H7 (cell line): Measurements from ENCODE around the gene SYNGR3. TPM values are rescaled to one million over a fixed set of nuclear protein-coding genes. Genes with fewer than 3 reads are reported as not detected.
A peak's percentile ranks its signal among the peaks of the same experiment; 100 is the strongest.

Experiments
- DNase-seq: peaks from one replicate; pipeline ENCODE4 v3.0.0; 2012
- H3K27me3 ChIP-seq: 2 replicates; pipeline ENCODE4 v1.6.0; 2011; ENCODE audit warnings: mild to moderate bottlenecking, low read length; ENCODE audit not compliant: control insufficient read depth, insufficient read depth
- H3K36me3 ChIP-seq: replicated peaks from 2 replicates; pipeline ENCODE4 v1.5.1; 2011; ENCODE audit warnings: low read length; ENCODE audit not compliant: control insufficient read depth, insufficient read depth
- H3K4me3 ChIP-seq: 2 replicates; pipeline ENCODE4 v1.5.1; 2011; ENCODE audit warnings: low read depth, mild to moderate bottlenecking, control low read depth, low read length, moderate library complexity; ENCODE audit not compliant: insufficient read depth
- total RNA-seq: library from RNA; depleted of rRNA; stranded (reverse); fragments of >200 nt; shearing (Covaris generic); gene quantifications from 2 replicates; pipeline ENCODE4 v1.2.3, GENCODE V29; 2014

Gene SYNGR3
- total RNA-seq, 1 experiment from 2014 or later, result 38.6 TPM

GRCh38 chr16:1965396-1966001 lies 24.3 kb upstream of the SYNGR3 start:
- no peak for DNase-seq
- peak overlapping the region; percentile 97 for H3K4me3 ChIP-seq

GRCh38 chr16:1966460-1966859 lies 23.3 kb upstream of the SYNGR3 start, which contains the start of gene RNF151:
TSS of gene RNF151 (plus strand) at chr16:1966856. CDS start at chr16:1966882, 26 bp downstream.
- DNase-seq, result no peak
- no peaks in the 10 kb centered on the region for H3K27me3 ChIP-seq
- H3K4me3 ChIP-seq, result peak within 1 kb of the TSS; percentile 97
- peaks cover 21% of the 10 kb centered on the region for H3K36me3 ChIP-seq

More at GRCh38 chr16:1965396-1966001, 24.3 kb upstream of the SYNGR3 start:
- H3K36me3 ChIP-seq, result peaks cover 23% of the 10 kb centered on the region
- H3K27me3 ChIP-seq, result no peaks in the 10 kb centered on the region

DNA sequence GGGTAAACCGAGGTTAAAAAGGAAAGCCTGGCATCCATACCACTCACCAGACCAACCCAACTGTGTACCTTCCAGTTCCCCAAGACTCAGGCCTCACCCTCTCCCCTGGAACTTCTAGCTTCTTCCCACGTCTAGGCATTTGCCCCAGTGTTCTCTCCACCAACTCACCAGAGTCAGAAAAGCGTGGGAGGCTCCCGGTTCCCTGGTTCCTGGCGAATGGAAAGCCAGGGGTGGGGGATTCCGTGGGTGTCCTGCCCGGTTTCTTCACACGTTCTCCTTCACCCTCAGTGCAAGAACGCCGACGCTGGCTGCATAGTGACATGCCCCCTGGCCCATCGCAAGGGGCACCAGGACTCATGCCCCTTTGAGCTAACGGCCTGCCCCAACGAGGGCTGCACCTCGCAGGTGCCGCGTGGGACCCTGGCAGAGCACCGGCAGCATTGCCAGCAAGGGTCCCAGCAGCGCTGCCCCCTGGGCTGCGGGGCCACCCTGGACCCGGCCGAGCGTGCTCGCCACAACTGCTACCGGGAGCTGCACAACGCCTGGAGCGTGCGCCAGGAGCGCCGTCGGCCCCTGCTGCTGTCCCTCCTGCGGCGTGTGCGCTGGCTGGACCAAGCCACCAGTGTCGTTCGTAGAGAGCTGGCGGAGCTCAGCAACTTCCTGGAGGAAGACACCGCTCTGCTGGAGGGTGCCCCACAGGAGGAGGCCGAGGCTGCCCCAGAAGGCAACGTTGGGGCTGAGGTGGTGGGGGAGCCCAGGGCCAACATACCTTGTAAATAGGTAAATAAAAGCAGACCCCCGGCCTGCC lies 21.4 kb upstream of the SYNGR3 start:
- H3K36me3 ChIP-seq, result peaks cover 7% of the 10 kb centered on the region
- H3K4me3 ChIP-seq, result no peak overlapping the region
- DNase-seq, result no peak
- H3K27me3 ChIP-seq, result no peaks in the 10 kb centered on the region

DNA sequence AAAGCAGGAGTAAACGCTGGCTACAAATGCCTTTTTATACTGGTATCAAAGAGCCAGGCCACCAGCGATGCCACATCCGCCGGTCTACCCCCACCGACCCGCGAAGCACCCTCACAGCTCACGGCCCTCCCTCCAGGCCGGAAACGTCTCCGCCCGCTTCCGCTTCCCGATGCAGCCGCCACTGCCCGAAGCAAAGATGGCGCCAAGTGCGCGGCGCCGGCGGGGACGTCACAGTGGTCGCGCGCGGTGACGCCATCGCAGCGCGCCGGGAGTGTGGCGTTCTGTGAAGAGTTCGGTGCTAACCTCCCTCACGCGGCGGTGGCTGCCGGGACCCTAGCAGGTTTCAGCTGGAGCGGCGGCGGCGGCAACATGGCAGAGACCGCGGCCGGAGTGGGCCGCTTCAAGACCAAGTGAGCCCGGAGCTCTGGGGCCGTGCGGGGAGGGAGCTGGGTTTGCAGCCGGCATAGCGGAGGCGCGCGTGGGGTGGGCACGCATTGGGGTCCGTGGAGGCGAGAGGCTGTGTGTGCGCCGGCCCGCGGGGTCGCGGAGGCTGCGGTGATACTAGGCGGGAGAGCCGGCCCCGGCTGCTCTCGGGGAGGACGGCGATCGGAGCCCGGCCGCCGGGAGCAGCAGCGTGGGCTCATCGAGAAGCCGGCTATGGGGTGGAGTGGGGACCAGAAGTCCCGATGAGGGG lies 17.8 kb upstream of the SYNGR3 start, which contains the start of gene TBL3:
TBL3 (plus strand) TSS at position 258 of the 694 bp plus-strand sequence; CDS start at position 370, 112 bp downstream.
- DNase-seq, result peak; percentile 99
- Histone ChIP-seq H3K27me3 (no peaks in the 10 kb centered on the region), H3K4me3 (peak within 1 kb of the TSS; percentile 97), H3K36me3 (peaks cover 8% of the 10 kb centered on the region)

GRCh38 chr16:1972490-1972877 lies 17.3 kb upstream of the SYNGR3 start:
- peaks cover 9% of the 10 kb centered on the region for H3K36me3 ChIP-seq
- peak; percentile 88 for DNase-seq
- H3K27me3 ChIP-seq, result no peaks in the 10 kb centered on the region
- H3K4me3 ChIP-seq, result peak overlapping the region; percentile 97

- Histone ChIP-seq H3K27me3 (no peaks in the 10 kb centered on the region), H3K36me3 (peaks cover 9% of the 10 kb centered on the region), H3K4me3 (no peak overlapping the region)
- no peak for DNase-seq
These were observed 16.2 kb upstream of the SYNGR3 start for GRCh38 chr16:1973461-1974156.

- peaks cover 2% of the 10 kb centered on the region; the same call in 1 of the 2 replicates for H3K27me3 ChIP-seq
- peaks cover 9% of the 10 kb centered on the region for H3K36me3 ChIP-seq
- H3K4me3 ChIP-seq, result no peak overlapping the region
- DNase-seq, result no peak
These were observed 15.4 kb upstream of the SYNGR3 start for GRCh38 chr16:1974157-1975070.

- Histone ChIP-seq H3K27me3 (peaks cover 14% of the 10 kb centered on the region), H3K36me3 (peaks cover 9% of the 10 kb centered on the region), H3K4me3 (no peak overlapping the region)
- DNase-seq, result no peak
These were observed 14.1 kb upstream of the SYNGR3 start for GRCh38 chr16:1975432-1976215.

- DNase-seq, result no peak
- H3K4me3 ChIP-seq, result no peak overlapping the region
- H3K27me3 ChIP-seq, result peaks cover 20% of the 10 kb centered on the region
- peaks cover 9% of the 10 kb centered on the region for H3K36me3 ChIP-seq
These were observed 13.6 kb upstream of the SYNGR3 start for GRCh38 chr16:1976216-1976520.

GRCh38 chr16:1976951-1977874 lies 12.6 kb upstream of the SYNGR3 start:
- peaks cover 30% of the 10 kb centered on the region for H3K27me3 ChIP-seq
- no peak overlapping the region for H3K4me3 ChIP-seq
- no peak for DNase-seq

DNA sequence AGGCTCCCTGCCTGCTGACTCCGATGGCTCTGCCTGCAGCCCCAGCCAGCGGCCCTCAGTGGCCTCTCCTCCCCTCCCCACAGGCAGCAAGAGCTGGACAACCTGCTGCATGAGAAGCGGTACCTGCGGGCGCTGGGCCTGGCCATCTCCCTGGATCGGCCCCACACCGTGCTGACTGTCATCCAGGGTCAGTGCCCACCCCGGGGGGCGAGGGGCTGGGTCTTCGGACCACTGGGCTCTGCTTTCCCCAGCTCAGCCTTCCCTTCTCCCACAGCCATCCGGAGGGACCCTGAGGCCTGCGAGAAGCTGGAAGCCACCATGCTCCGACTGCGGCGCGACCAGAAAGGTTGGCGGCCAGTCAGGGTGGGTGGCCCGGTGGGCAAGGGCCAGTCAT lies 11.9 kb upstream of the SYNGR3 start:
- Histone ChIP-seq H3K4me3 (no peak overlapping the region), H3K27me3 (peaks cover 37% of the 10 kb centered on the region), H3K36me3 (peaks cover 9% of the 10 kb centered on the region)
- DNase-seq, result no peak

More at GRCh38 chr16:1976951-1977874, 12.6 kb upstream of the SYNGR3 start:
- H3K36me3 ChIP-seq, result peaks cover 9% of the 10 kb centered on the region

DNA sequence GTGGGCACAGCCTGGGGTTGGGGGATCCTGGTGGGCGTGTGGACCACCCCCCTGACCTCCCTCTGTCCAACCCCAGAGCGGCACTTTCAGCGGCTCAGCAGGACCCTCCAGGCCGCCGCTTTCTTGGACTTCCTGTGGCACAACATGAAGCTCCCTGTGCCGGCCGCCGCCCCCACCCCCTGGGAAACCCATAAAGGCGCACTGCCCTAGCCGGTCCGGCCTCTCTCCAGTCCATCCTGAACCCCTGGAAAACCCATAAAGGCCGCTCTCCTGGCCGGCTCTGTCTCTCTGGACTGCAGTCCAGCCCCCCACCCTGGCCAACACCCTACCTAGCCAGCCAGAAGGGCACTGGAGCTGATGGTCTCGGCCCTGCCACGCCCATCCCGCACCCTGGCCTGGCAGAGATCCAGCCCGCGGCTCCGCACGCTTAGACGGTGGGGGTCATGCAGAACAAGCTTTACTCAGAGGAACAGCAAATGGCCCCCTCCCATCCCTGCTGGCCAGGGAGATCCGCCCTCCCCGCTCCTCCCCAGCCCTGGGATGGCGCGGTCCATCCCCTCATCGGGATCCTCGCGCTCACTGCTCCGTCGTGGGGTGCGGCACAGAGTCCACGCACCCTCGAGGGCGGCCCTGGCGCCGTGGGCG lies 11.2 kb upstream of the SYNGR3 start:
- peak; percentile 93 for DNase-seq
- Histone ChIP-seq H3K27me3 (peaks cover 44% of the 10 kb centered on the region), H3K4me3 (peak overlapping the region; percentile 48), H3K36me3 (peaks cover 9% of the 10 kb centered on the region)
